Fibroblast of pulmonary artery (primary cell): ENCODE data around the gene EEF1AKMT1.

ENCODE experiments used
- DNase-seq: peaks from one replicate; pipeline ENCODE4 v3.0.0-alpha.2; 2010; ENCODE audit warnings: low read depth
- H3K4me3 ChIP-seq: replicated peaks from 2 replicates; pipeline ENCODE4 v1.5.1; 2011; ENCODE audit warnings: low read depth, mild to moderate bottlenecking, control low read depth, low read length, moderate library complexity
- TF ChIP-seq, protein P1 (sequence below): IDR thresholded peaks from 2 replicates; pipeline ENCODE4 v1.5.1; 2011; ENCODE audit warnings: mild to moderate bottlenecking, control low read depth, low read length, inconsistent platforms; ENCODE audit errors: missing control alignments

EEF1AKMT1 gene

DNA sequence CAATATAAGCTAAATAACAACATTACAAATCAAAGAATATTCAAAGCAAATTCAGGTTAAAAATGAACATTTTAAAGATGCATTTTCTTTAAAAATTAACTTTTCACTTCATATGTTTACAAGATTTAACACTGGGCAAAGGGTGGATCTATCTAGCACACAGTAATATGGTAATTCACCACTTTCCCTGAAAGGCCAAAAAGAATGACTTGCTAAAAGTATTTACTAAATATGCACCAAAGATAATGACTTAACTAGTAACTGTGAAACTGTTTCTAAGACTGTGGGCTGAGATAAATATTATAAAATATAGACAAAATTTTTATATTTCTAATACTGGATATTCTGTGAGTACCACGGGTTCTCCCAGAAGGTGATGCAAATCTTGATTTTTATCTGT, 4.5 kb upstream of the EEF1AKMT1 start:
- H3K4me3 ChIP-seq: no peak overlapping the region
- TF ChIP-seq, protein P1, sequence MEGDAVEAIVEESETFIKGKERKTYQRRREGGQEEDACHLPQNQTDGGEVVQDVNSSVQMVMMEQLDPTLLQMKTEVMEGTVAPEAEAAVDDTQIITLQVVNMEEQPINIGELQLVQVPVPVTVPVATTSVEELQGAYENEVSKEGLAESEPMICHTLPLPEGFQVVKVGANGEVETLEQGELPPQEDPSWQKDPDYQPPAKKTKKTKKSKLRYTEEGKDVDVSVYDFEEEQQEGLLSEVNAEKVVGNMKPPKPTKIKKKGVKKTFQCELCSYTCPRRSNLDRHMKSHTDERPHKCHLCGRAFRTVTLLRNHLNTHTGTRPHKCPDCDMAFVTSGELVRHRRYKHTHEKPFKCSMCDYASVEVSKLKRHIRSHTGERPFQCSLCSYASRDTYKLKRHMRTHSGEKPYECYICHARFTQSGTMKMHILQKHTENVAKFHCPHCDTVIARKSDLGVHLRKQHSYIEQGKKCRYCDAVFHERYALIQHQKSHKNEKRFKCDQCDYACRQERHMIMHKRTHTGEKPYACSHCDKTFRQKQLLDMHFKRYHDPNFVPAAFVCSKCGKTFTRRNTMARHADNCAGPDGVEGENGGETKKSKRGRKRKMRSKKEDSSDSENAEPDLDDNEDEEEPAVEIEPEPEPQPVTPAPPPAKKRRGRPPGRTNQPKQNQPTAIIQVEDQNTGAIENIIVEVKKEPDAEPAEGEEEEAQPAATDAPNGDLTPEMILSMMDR: no peak
- DNase-seq: no peak

- TF ChIP-seq, protein P1: no peak
- no peak for DNase-seq
- no peak overlapping the region for H3K4me3 ChIP-seq
Observed at GRCh38 chr13:20776751-20777150, 3.0 kb upstream of the EEF1AKMT1 start.

DNA sequence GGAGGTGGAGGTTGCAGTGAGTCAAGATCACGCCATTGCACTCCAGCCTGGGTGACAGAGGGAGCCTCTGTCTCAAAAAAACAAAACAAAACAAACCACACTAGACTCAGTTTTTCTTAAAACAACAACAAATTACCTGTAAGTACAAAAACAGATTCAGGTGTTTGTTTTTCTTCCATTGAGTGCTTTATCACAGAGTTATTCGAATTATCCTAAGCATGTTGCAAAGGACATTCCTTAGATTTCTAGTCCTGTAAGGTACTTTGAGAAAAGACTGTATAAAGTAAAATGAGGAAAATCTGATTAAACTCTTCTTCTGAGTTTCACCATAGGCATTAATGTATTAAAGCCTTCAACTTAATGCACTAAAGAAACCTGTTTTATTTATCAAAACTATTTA, 2.2 kb upstream of the EEF1AKMT1 start:
- no peak overlapping the region for H3K4me3 ChIP-seq
- DNase-seq: no peak
- TF ChIP-seq, protein P1: no peak

DNA sequence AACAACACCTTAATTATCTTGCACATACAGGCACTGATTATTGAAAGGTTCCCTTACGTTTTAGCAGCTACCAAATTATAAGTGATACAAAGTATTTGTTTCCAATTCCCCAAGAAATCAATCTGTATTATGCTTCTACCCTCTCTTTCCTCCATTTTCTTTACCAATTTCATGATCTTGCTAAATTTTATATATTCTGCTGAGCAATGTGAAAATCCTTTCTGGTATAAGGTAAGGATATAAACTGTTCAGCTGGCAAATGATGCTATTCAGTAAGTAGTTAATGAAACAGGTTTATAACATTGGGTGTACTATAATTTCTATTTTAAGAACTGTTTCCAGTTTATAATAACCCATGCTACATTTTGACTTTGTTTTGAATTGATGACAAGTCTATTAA, 985 bp upstream of the EEF1AKMT1 start:
- TF ChIP-seq, protein P1: no peak
- no peak overlapping the region for H3K4me3 ChIP-seq
- no peak for DNase-seq

- peak overlapping the region; percentile 74 for H3K4me3 ChIP-seq
- TF ChIP-seq, protein P1: no peak
- peak; percentile 13 for DNase-seq
Observed at GRCh38 chr13:20772401-20773131, 1.2 kb downstream of the EEF1AKMT1 start.

DNA sequence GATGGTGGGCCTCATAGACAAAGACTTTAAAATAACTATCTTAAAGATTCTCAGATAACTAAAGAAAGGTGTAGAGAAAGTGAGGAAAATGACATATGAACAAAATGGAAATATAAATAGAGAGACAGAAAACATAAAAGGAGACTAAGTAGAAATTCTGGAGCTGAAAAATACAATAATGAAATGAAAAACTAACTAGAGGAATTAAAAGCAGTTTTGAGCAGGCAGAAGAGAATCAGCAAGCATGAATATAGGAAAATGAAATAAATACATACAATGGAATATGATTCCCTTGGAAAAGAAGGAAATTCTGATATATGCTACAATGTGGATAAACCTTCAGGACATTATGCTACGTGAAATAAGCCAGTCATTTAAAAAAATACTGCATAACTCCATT, 3.9 kb downstream of the EEF1AKMT1 start:
- H3K4me3 ChIP-seq: no peak overlapping the region
- DNase-seq: no peak
- TF ChIP-seq, protein P1: no peak

GRCh38 chr13:20769091-20769490, 4.7 kb downstream of the EEF1AKMT1 start:
- TF ChIP-seq, protein P1: no peak

More at GRCh38 chr13:20769091-20769490, 4.7 kb downstream of the EEF1AKMT1 start:
- H3K4me3 ChIP-seq: no peak overlapping the region
- DNase-seq: no peak
